Thyroid gland (tissue), 4 donors: ENCODE measurements around the gene CNOT9.
"Not testable (repeated sequence)": the region's sequence is repeated elsewhere in the genome, so short reads cannot be mapped to it uniquely, and the experiment has no call there.

ENCODE experiments used
- POLR2A ChIP-seq, 2 donors: fragments of 450-650 bp; IDR thresholded peaks; one replicate each; pipeline ENCODE4 v1.6.1; 2017; ENCODE audit warnings: antibody characterized with exemption in 2 of 2, mild to moderate bottlenecking in 2 of 2, moderate library complexity in 1 of 2
- TF ChIP-seq, protein P1 (sequence below), 6 experiments: fragments of 200-600 bp in 3 of 6; fragments of 450-650 bp in 3 of 6; sonication (generic) in 3 of 6; IDR thresholded peaks; one replicate each; pipeline ENCODE4 v1.5.1; 2016 to 2019; ENCODE audit warnings: antibody characterized with exemption in 6 of 6, mild to moderate bottlenecking in 2 of 6, inconsistent platforms in 1 of 6, moderate library complexity in 1 of 6

GRCh38 chr2:218528409-218528808 is 40.2 kb upstream of the CNOT9 start:
- TF ChIP-seq, protein P1, sequence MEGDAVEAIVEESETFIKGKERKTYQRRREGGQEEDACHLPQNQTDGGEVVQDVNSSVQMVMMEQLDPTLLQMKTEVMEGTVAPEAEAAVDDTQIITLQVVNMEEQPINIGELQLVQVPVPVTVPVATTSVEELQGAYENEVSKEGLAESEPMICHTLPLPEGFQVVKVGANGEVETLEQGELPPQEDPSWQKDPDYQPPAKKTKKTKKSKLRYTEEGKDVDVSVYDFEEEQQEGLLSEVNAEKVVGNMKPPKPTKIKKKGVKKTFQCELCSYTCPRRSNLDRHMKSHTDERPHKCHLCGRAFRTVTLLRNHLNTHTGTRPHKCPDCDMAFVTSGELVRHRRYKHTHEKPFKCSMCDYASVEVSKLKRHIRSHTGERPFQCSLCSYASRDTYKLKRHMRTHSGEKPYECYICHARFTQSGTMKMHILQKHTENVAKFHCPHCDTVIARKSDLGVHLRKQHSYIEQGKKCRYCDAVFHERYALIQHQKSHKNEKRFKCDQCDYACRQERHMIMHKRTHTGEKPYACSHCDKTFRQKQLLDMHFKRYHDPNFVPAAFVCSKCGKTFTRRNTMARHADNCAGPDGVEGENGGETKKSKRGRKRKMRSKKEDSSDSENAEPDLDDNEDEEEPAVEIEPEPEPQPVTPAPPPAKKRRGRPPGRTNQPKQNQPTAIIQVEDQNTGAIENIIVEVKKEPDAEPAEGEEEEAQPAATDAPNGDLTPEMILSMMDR (IDR thresholded peaks at IDR 0.05), result not testable (repeated sequence)
- TF ChIP-seq POLR2A (IDR thresholded peaks at IDR 0.05), result not testable (repeated sequence)
